Activated CD8-positive, alpha-beta memory T cell treated with anti-CD3 and anti-CD28 coated beads for 24 hours (primary cell): ENCODE measurements around the gene HCAR2.
"Not testable (repeated sequence)": the region's sequence is repeated elsewhere in the genome, so short reads cannot be mapped to it uniquely, and the experiment has no call there.

Experiments
- DNase-seq: peaks from one replicate; pipeline ENCODE4 v3.0.0-alpha.2; 2020

HCAR2 gene

DNA sequence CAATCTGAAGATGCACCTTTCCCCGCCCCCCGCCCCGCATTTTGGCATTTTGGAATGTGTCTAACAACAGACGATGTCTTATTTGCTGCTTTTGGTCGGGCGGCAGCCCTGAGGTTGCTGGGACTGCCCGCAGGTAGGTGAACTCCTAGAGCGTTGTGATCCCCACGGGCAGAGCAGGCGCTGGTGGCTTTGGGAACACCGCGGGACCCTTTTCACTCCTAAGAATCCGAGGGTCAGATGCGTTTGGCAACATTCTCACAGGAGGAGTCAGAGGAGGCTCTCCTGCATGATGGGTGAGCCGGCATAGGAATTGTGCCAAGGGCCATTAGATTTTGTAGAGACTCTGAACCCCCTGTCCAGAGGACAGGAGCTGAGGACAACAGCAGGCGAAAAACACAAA lies 41.9 kb downstream of the HCAR2 start:
- DNase-seq = no peak

DNA sequence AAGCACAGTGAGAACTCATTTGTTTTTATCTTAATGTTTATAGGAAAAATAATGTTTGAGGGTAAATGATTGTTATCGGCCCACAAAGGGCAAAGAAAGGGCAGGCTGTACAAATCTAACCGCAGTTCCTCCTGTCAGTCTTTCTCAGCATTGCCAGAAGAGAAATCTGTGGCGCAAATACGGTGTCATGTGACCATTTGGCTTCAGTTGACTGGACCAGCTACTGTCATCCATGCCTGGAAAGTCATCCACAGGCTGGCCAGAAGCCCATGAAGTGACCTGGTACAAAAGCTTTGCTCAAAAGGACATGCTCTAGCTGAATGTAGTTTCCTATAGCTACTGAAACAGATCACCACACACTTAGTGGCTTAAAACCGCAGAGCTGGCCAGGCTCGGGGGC lies 43.6 kb downstream of the HCAR2 start:
- DNase-seq = no peak

DNA sequence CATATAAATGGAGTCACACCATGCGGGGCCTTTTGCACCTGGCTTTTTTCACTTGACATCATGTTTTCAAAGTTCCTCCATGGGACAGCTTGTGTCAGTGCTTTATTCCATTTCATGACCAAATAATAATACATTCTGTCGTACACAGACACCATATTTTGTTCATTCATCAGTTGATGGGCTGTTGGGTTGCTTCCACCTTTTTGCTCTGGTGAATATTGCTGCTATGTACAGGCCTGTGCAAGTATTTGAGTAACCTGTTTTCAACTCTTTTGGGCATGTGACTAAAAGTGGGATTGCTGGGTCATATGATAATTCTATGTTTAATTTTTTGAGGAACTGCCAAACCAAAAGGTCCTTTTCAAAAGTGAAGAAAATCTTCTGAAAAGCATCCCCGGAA lies 46.9 kb downstream of the HCAR2 start:
- DNase-seq = no peak

DNA sequence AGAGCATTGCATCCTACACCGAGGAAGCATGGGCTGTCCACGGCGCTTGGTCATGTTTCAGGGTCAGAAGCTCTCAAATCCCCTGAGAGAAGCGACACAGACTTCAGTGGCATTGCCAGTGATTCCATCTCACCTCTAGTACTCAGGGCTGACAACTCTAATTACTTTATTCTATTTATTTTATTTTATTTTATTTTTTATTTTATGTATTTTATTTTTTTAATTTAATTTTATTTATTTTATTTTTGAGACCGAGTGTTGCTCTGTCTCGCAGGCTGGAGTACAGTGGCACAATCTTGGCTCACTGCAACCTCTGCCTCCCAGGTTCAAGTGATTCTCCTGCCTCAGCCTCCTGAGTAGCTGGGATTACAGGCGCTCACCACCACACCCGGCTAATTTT lies 49.9 kb downstream of the HCAR2 start:
- not testable (repeated sequence) for DNase-seq

DNA sequence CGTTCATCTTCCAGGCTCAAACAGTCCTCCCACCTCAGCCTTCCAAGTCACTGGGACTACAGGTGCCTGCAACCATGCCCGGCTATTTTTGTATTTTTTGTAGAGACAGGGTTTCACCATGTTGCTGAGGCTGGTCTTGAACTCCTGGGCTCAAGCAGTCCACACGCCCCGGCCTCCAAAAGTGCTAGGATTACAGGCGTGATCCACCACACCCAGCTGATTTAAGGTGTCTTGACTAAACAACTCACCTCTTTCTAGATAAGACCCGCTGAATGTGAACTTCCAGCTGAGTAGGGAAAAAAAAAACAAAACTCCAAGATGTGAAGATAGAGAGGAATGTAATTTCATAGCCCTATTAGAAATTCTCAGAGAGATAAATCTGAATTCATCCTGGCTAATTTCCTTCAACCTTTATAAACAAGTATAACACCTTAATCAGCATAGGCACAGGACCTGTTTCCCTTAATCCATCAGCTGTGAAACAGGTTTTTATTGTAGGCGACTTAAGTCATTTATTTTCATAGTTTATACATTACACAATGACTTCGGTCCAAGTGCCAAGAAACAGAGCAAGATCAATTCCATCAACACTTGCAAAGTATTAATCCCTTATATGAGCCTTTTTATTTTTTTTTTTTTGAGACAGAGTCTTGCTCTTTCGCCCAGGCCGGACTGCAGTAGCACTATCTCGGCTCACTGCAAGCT lies 51.5 kb downstream of the HCAR2 start:
- no peak for DNase-seq
